NCI-H460 (cell line): Measurements from ENCODE around the gene TRAPPC6A. TPM values are rescaled to one million over a fixed set of nuclear protein-coding genes. Genes with fewer than 3 reads are reported as not detected.
A peak's percentile ranks its signal among the peaks of the same experiment; 100 is the strongest.
"Not testable (repeated sequence)": the region's sequence is repeated elsewhere in the genome, so short reads cannot be mapped to it uniquely, and the experiment has no call there.

Experiments used
- DNase-seq: peaks from one replicate; pipeline ENCODE4 v3.0.0-alpha.2; 2016; ENCODE audit warnings: low read depth; ENCODE audit errors: extremely low read depth
- total RNA-seq: library from RNA; depleted of rRNA; stranded (reverse); fragments of >200 nt; shearing (Covaris generic); gene quantifications from 2 replicates; pipeline ENCODE4 v1.2.3, GENCODE V29; 2014

TRAPPC6A gene
- total RNA-seq, 1 experiment from 2014 or later, result 5.3 TPM

GRCh38 chr19:45133661-45134060 is 44.4 kb downstream of the TRAPPC6A start:
- no peak for DNase-seq

GRCh38 chr19:45130888-45131615 is 47.0 kb downstream of the TRAPPC6A start:
- no peak for DNase-seq

- no peak for DNase-seq
Measured at GRCh38 chr19:45130236-45130635, 47.8 kb downstream of the TRAPPC6A start.

GRCh38 chr19:45128806-45129205 is 49.2 kb downstream of the TRAPPC6A start:
- no peak for DNase-seq

GRCh38 chr19:45128146-45128545 is 49.9 kb downstream of the TRAPPC6A start:
- no peak for DNase-seq

- no peak for DNase-seq
Measured at GRCh38 chr19:45126654-45127053, 51.4 kb downstream of the TRAPPC6A start.

- DNase-seq, result peak; percentile 35
Measured at GRCh38 chr19:45125975-45126493, 52.0 kb downstream of the TRAPPC6A start.

- DNase-seq, result no peak
Measured at GRCh38 chr19:45125360-45125759, 52.7 kb downstream of the TRAPPC6A start.

- DNase-seq, result no peak
Measured at GRCh38 chr19:45124021-45124420, 54.0 kb downstream of the TRAPPC6A start.

- no peak for DNase-seq
Measured at GRCh38 chr19:45123440-45123850, 54.6 kb downstream of the TRAPPC6A start.

- no peak for DNase-seq
Measured at GRCh38 chr19:45122832-45123231, 55.2 kb downstream of the TRAPPC6A start.

GRCh38 chr19:45121827-45122345 is 56.2 kb downstream of the TRAPPC6A start:
- DNase-seq, result no peak

- DNase-seq, result no peak
Measured at GRCh38 chr19:45119582-45119981, 58.5 kb downstream of the TRAPPC6A start.

GRCh38 chr19:45118591-45119355 is 59.3 kb downstream of the TRAPPC6A start:
- not testable (repeated sequence) for DNase-seq

GRCh38 chr19:45118106-45118505 is 59.9 kb downstream of the TRAPPC6A start:
- DNase-seq, result no peak

- no peak for DNase-seq
Measured at GRCh38 chr19:45117671-45118070, 60.4 kb downstream of the TRAPPC6A start.

- no peak for DNase-seq
Measured at GRCh38 chr19:45117167-45117594, 60.9 kb downstream of the TRAPPC6A start.

GRCh38 chr19:45115809-45116615 is 62.0 kb downstream of the TRAPPC6A start:
- DNase-seq, result no peak

GRCh38 chr19:45114116-45114515 is 63.9 kb downstream of the TRAPPC6A start:
- no peak for DNase-seq

- no peak for DNase-seq
Measured at GRCh38 chr19:45113628-45114027, 64.4 kb downstream of the TRAPPC6A start.
